GM21526 (cell line): ENCODE data around the gene ELAC2.

Experiments
- ATAC-seq: cut with Tn5 transposase; IDR thresholded peaks from one replicate; pipeline ENCODE4 v1.9.1; 2021; ENCODE audit warnings: moderate library complexity; ENCODE audit not compliant: unreplicated experiment, low FRiP score

The ELAC2 gene

GRCh38 chr17:13017655-13018459 is at the start of gene ELAC2:
Gene ELAC2 (minus strand): TSS chr17:13018027. CDS start chr17:13017947, 80 bp downstream.
- ATAC-seq: peak; percentile 96

- no peak for ATAC-seq
These were observed 47.2 kb upstream of the ELAC2 start for GRCh38 chr17:13065032-13065431.

- no peak for ATAC-seq
These were observed 37.3 kb upstream of the ELAC2 start for GRCh38 chr17:13055131-13055530.

- ATAC-seq: no peak
These were observed 36.8 kb upstream of the ELAC2 start for GRCh38 chr17:13054666-13055065.

GRCh38 chr17:13051915-13052314 is 34.1 kb upstream of the ELAC2 start:
- ATAC-seq: no peak

GRCh38 chr17:13047011-13047606 is 29.3 kb upstream of the ELAC2 start:
- no peak for ATAC-seq

- no peak for ATAC-seq
These were observed 28.5 kb upstream of the ELAC2 start for GRCh38 chr17:13046361-13046760.

GRCh38 chr17:13044572-13045065 is 26.8 kb upstream of the ELAC2 start:
- no peak for ATAC-seq

GRCh38 chr17:13038931-13039665 is 21.3 kb upstream of the ELAC2 start:
- ATAC-seq: no peak

- no peak for ATAC-seq
These were observed 18.9 kb upstream of the ELAC2 start for GRCh38 chr17:13036751-13037150.

- no peak for ATAC-seq
These were observed 17.6 kb upstream of the ELAC2 start for GRCh38 chr17:13035420-13035819.

GRCh38 chr17:13031718-13032350 is 14.0 kb upstream of the ELAC2 start:
- ATAC-seq: peak; percentile 74

- ATAC-seq: no peak
These were observed 12.9 kb upstream of the ELAC2 start for GRCh38 chr17:13030459-13031300.

GRCh38 chr17:13030056-13030455 is 12.2 kb upstream of the ELAC2 start:
- no peak for ATAC-seq

- ATAC-seq: no peak
These were observed 11.5 kb upstream of the ELAC2 start for GRCh38 chr17:13029340-13029739.

GRCh38 chr17:13027246-13027645 is 9.4 kb upstream of the ELAC2 start:
- no peak for ATAC-seq

- ATAC-seq: no peak
These were observed 7.9 kb upstream of the ELAC2 start for GRCh38 chr17:13025687-13026086.

GRCh38 chr17:13025258-13025627 is 7.4 kb upstream of the ELAC2 start:
- ATAC-seq: no peak

GRCh38 chr17:13024526-13025257 is 6.9 kb upstream of the ELAC2 start:
- ATAC-seq: peak; percentile 73
